Stomach (tissue), 4 donors: ENCODE data around the gene SCGB1D1.

Experiments used
- EP300 ChIP-seq: sonication (generic); formaldehyde crosslinking; IDR thresholded peaks from one replicate; pipeline ENCODE4 v1.6.1; 2017; ENCODE audit warnings: antibody characterized with exemption
- POLR2A ChIP-seq, 4 donors: fragments of 450-650 bp; IDR thresholded peaks; one replicate each; pipeline ENCODE4 v1.6.1; 2016; ENCODE audit warnings: antibody characterized with exemption in 4 of 4, control low read depth in 2 of 4, mild to moderate bottlenecking in 1 of 4, moderate library complexity in 1 of 4
- POLR2AphosphoS5 ChIP-seq, 3 donors: sonication (generic); formaldehyde crosslinking; IDR thresholded peaks; one replicate each; pipeline ENCODE4 v1.6.1; 2016; ENCODE audit warnings: antibody characterized with exemption in 3 of 3
- TF ChIP-seq, protein P1 (sequence below), 7 experiments: fragments of 450-650 bp in 4 of 7; fragments of 200-600 bp in 3 of 7; sonication (generic) in 3 of 7; IDR thresholded peaks; one replicate each; pipeline ENCODE4 v1.5.1; 2016 to 2019; ENCODE audit warnings: antibody characterized with exemption in 7 of 7, control low read depth in 2 of 7, mild to moderate bottlenecking in 1 of 7

GRCh38 chr11:62193952-62194351 is 3.9 kb downstream of the SCGB1D1 start:
- TF ChIP-seq, protein P1, sequence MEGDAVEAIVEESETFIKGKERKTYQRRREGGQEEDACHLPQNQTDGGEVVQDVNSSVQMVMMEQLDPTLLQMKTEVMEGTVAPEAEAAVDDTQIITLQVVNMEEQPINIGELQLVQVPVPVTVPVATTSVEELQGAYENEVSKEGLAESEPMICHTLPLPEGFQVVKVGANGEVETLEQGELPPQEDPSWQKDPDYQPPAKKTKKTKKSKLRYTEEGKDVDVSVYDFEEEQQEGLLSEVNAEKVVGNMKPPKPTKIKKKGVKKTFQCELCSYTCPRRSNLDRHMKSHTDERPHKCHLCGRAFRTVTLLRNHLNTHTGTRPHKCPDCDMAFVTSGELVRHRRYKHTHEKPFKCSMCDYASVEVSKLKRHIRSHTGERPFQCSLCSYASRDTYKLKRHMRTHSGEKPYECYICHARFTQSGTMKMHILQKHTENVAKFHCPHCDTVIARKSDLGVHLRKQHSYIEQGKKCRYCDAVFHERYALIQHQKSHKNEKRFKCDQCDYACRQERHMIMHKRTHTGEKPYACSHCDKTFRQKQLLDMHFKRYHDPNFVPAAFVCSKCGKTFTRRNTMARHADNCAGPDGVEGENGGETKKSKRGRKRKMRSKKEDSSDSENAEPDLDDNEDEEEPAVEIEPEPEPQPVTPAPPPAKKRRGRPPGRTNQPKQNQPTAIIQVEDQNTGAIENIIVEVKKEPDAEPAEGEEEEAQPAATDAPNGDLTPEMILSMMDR (IDR thresholded peaks at IDR 0.05): no peak
- TF ChIP-seq POLR2AphosphoS5 (IDR thresholded peaks at IDR 0.05) (no peak), EP300 (no peak), POLR2A (IDR thresholded peaks at IDR 0.05) (no peak)
